Stimulated activated naive CD8-positive, alpha-beta T cell treated with anti-CD3 and anti-CD28 coated beads, Interleukin-15, Interleukin-2, amounts not matched to agents 100 U/mL and 50 U/mL, for 24 hours (primary cell): ENCODE data around the gene CARHSP1.
"Not testable (repeated sequence)": the region's sequence is repeated elsewhere in the genome, so short reads cannot be mapped to it uniquely, and the experiment has no call there.

Source experiments
- ATAC-seq: fragments of 150-1000 bp; cut with Tn5 transposase; one replicate; pipeline ENCODE4 v1.10.0; 2021
- DNase-seq: peaks from one replicate; pipeline ENCODE4 v3.0.0; 2021

CARHSP1 gene

DNA sequence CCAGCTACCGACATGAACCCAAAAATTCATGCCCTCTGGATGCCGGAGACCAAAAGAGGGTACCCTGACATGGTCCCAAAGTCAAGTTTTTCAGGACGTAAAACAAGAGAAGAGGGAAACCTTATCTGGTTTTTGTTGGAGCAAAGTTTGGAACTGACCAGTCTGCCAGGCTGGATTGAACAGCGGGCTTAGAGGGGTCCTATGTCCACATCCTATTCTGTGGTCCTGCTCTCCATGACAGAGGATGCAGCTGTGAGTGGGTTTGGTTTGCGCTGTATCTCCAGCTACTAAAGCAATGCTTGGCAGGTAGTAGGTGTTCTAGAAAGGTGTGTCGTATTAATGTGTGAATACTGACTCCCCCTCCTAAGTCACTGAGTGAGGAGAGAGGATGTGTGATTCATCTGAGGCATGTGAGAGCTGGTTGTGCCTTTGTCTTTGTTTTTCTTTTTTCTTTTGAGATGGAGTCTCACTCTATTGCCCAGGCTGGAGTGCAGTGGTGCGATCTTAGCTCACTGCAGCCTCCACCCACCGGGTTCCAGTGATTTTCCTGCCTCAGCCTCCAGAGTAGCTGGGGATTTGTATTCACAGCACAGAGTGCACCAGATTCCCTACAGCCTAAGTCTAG is 40.2 kb downstream of the CARHSP1 start:
- DNase-seq (no peak), ATAC-seq (no peak)

DNA sequence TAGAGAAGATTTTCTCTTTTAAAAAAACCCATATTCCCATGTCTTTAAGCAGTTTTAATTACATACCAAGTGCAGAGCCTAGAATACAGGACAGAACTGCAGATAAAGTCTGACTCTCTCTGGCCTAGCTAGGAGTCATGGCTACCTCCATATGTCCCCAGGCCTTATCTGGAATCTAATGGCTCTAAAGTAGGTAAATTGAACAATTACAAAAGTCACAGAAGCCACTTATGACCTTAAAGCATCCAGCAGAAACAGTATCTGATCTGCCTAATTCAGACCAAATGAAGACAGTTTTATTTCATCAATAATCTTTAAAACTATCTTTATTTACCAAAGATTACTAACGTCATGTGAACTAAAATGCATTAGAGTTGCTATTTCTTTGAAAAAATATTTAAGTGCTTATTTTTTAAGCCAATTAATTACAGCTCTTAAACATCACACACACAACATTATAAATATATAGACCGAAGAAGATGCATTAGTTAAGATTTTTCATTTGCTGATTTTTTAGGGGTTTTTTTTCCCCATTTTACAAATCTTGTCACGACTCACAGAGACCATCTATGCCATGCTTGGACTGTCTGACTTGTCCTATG is 42.4 kb downstream of the CARHSP1 start:
- DNase-seq = no peak

DNA sequence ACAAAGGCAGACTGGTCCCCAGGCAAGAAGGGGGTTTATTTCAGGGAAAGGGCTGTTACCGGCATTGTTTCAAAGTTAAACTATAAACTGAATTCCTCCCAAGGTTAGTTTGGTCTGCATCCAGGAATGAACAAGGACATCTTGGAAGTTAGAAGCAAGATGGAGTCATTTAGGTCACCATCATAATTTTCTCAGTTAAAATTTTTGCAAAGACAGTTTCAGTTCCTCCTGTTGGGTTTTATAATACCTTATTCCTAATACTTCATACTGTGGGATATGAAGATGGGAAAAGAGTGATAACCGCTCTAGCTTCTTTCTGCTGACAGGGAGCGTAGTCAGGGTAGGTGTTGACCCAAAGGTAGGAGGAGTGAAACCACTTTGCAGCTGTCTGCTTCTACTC is 46.4 kb downstream of the CARHSP1 start:
- no peak for DNase-seq
- ATAC-seq = no peak

More for the DNA sequence above, 42.4 kb downstream of the CARHSP1 start:
- ATAC-seq = no peak

DNA sequence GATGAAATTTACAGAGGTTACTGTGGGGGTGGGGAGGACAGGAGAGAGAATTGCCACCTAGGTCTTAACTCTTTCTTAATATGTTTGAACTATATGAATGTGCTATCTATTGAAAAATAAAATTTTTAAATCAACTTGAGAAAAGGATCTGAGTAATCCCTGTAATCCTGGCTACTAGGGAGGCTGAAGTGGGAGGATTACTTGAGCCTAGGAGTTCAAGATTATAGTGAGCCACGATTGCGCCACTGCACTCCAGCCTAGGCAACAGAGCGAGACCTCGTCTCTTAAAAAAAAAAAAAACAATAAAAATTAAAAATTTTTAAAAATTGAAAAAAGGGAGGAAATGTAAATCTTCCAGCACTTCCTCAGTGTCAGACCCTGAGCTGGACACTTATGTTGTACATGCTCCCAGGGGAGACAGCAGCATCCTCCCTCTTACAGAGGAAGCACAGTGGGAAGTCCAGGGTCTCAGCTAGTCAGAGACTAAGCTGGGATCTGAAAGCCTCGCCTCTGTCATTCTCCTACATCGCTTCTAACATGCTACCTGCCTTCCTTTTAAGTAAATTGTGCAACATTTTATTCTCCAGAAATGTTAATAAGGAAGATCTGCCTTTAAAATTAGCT is 49.3 kb downstream of the CARHSP1 start:
- ATAC-seq (no peak), DNase-seq (no peak)

DNA sequence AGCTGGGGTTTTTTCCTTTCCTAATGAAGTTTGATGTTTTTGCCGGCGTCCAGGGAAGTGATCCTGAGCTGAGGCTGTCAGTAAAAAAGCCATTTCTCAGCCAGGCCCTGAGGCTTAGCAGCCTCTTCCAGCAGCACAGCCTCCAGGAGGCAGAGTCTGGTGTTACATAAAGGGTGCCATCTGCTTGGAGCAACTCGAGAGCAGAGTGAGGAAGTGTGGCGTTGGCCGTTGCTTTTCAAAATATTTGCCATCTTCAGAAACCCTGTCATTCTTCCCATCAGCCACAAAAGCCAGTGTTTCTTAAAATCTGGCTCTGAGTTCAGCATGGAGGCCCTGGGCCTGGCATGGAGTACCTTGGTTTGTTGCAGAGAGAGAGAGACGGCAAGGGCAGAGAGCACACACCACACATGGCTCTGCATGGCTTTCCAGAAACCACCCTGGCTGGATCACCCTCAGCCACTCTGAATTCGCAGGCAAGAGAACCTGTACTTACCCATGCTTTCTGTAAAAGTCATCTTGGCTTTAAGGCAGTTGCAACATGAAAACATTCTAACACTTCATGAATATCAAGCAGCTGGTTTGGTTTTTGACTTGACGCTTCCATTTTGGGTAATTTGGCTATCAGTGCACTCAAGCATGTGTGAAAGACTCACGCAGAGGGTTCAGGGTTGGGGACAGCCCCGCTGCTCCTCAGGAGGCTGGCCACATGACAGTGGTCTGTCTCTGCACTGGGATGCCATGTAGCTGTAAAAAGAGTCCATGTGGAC is 50.1 kb downstream of the CARHSP1 start:
- ATAC-seq = peak; percentile 47

DNA sequence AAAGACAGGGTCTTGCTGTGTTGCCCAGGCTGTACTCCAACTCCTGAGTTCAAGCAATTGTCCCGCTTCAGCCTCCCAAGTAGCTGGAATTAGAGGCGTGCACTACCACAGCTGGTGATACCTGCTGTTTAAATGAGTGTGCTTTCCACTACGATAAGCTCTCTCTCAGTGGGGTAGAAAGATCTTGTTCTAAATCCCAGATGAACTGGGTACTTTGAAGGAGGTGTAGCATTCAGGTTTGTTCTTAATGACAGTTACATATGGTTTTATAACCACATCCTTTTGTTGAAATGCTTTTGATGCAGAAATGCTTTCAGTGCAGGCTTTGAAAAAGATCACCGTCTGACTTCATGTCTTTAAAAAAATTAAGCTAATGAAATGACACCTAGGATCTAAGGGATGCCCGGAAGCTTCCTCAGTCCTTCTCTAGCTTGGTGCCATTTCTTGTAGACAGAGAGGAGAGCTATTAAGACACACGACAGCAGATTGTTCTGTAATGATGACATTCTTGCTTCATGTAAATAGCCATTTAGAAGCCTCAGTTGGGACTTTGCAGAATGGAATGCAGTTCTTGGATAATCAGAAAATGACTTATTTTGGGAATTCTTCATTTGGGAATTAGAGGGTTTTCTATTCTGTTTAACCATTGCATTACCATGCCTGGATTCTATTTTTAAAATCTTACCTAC is 51.7 kb downstream of the CARHSP1 start:
- no peak for DNase-seq
- no peak for ATAC-seq

More for the DNA sequence above, 50.1 kb downstream of the CARHSP1 start:
- no peak for DNase-seq

DNA sequence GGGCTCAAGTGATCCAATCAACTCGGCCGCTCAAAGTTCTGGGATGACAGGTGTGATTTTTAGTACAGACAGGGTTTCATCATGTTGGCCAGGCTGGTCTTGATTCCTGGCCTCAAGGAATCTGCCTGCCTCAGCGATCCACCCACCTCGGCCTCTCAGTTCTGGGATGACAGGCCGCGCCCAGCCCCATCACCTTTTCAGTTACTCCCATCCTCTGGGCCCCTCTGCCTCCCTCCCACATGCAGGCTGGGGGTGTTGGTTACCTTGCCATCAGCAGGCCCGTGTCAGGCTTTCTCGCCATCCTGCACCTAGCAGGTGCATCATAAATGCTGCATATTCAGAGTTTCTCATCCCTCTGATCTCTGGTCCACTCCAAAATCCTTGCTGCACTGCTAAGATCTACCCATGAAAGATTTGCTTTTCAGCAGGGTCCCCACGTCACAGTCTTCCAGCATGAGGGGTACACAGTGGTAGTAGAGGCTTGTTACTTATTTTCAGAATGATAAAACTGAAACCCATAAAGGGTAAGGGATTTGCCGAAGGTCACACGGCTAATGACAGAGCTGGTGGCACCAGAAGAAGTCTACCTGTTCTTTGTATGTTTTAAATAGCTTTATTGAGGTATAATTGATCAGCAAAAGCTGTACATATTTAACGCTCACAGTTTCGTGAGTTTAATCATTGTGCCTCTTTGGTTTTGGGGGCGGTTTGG is 54.6 kb downstream of the CARHSP1 start:
- DNase-seq (no peak), ATAC-seq (peak; percentile 68)

DNA sequence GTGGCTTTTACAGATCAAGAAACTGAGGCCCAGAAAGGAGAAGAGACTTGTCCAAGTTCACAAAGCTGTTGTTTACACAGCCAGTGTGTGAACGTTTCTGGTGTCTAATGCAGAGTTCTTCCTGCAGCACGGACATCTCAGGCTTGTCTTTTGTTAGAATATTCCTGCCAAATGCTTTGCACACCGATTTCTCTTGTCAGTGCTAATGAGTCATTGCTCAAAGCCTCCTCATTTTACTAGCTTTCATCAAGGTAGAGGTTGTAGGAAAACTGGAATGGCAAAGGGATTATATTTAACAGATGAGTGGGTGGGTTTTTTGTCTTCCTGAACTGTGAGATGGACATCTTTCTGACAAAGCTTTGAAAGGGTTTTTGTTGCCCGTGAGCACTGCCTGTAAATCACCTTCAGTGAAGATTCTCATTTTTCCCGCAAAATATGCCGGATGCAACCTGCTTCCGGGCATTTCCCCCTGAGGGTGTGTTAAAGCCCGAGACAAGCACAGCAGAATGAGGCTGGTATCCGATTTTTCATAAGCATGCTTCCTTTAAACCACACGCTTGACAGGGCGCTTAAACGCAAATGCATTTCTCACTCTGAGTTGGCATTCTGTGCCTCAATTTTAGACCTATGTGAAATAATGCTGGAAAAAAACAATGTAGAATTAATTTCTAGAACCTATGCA is 56.5 kb downstream of the CARHSP1 start:
- ATAC-seq (no peak), DNase-seq (no peak)

DNA sequence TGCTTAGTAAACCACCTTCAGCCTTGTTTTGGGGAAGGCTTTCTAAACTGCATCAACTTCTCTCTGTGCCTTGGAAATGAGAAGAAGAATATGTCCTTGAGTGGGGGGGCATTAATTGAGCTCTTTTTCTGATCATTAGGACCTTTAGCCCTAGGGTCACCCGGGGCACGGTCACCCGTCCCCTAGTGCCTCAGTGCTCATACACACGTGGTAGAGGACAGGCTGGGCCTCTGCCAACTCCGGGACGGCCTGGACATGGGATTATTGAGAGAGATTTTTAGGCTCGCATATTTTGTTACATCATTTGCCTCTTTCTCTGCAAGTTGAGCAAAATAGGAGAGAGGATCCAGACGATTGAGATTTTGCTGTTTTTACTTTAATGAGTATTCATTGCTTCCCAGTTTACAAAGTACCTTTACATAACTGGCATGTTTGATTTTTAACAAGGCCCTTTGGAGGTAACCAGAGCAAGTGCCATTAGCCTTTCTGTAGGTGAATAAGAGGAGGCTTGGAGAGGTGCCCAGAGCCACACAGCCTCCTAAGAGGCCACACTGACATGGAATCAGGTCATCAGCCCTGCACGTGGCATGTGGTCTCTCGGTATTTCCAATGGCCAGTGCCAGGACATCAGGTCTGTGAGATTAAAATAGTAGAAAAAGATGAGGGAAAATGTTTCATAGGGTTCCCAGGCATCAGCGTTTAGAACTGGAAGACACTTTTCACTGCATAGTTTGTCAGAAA is 60.0 kb downstream of the CARHSP1 start:
- ATAC-seq = no peak
- DNase-seq = no peak

DNA sequence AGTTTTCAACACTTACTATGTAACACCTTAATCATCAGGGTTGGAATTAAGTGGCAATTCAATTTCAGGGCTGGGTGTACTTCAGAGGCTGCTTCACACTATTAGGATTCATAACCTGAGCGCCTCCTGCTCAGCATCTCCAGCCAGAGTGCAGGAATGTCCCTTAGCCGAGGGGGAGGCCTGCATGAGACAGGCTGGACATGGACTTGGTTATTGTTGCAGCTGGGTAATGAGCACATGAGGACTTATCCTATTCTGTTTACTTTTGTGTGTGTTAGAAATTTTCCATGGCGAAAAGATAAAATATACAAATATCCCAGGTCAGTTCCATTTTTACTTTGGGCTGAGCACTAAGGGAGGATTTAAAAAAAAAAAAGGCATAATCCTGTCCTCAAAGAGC is 60.8 kb downstream of the CARHSP1 start:
- no peak for ATAC-seq
- DNase-seq = no peak

DNA sequence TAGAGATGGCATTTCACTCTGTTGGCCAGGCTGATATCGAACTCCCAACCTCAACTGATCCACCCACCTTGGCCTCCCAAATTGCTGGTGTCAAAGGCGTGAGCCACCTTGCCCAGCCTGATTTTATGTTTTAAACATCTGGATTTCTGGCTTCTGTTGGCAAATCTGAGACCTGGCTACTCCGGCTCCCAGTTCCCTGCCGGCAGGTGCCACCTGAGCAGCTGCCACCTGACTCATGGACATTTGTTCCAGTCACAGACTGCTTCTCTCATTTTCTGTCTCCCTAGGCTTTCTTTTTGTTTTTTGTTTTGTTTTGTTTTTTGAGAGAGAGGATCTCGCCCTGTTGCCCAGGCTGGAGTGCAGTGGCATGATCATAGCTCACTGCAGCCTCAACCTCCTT is 61.6 kb downstream of the CARHSP1 start:
- ATAC-seq (no peak), DNase-seq (no peak)

DNA sequence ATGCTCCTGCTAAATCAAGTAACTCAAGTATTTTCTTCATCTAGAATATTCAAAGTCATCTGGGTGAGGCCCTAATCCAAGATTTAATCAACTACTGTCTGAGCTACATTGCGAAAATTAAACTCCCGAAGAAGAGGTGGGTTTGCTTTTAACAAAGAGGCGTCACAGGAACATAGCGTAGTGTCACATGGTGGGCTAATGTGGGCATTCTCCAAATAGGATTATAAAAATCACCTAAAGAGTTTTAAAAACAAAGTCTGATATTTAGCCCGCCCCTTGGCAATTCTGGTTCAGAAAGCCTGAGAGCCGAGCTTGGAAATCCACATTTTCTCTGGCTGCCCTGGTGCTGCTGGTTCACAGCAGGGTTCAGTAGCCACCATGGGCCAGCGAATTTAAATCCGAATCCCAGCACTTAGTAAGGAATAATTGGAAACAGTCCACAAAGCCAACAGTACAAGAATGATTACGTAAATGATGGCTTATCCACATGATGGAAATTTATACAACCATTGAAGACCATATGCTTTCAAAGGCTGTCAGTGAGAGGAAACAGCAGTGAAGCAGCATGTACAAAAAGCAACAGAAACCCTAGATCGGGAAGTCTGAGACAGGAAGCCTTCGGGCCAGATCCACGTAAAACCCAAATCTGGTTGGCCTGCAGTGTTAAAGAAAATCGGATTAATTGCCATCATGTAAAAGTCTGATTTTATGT is 62.4 kb downstream of the CARHSP1 start:
- DNase-seq (no peak), ATAC-seq (no peak)

DNA sequence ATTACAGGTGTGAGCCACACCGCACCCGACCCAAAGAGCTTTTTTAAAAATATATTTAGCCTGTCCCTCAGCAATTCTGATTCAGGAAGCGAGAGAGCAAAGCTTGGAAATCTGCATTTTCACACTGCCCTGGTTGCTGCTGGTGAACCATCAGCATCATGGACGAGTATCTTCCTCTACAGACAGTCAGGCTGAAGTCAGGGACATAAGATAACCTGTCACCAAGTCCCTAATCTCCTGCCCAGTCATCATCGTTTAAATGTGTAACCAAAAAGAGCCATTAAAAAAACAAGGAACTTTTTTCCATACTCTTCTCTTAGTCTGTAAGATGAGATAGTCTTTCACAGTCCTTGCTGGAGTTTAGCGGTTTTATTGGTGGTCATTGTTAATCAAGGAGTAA is 64.5 kb downstream of the CARHSP1 start:
- DNase-seq = no peak
- ATAC-seq = no peak

DNA sequence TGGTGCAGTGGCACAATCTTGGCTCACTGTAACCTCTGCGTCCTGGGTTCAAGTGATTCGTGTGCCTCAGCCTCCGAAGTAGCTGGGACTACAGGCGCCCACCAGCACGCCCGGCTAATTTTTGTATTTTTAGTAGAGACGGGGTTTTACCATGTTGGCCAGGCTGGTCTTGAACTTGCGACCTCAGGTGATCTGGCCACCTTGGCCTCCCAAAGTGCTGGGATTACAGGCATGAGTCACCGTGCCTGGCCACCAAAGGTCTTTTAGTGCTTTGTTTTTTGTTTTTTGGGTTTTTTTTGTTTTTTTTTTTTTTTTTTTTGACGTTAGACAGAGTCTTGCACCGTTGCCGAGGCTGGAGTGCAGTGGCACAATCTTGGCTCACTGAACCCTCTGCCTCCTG is 65.1 kb downstream of the CARHSP1 start:
- not testable (repeated sequence) for ATAC-seq, DNase-seq
